Measurements from ENCODE around the gene FBXO30.

FBXO30 gene

DNA sequence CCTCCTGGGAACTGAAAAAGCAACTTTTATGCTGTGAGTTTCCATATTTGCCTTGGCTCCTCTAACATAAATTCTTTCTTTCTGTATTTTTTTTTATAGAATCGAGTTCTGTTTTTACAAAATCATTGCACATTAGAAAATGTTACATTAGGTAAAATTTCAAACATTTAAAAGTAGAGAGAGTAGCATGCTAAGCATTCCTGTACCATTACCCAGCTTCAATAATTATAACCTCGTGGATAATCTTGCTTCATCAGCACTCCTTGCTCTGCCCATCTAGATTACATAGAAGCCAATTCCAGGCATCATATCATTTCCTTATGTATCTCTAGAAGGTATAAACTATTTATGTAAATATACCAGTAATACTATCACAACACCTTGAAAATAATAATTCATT is 15.4 kb upstream of the FBXO30 start:
- H4K20me1 ChIP-seq (ENCODE audit: low read depth, low read length), result no peaks in the 10 kb centered on the region
- no peak overlapping the region for H3K27ac ChIP-seq (ENCODE audit: low read depth, low read length)
- no peak overlapping the region for H3K4me3 ChIP-seq (ENCODE audit: insufficient read depth, low read length, poor library complexity, severe bottlenecking)
- no peaks in the 10 kb centered on the region for H3F3A ChIP-seq (ENCODE audit: insufficient read depth)
- no peak overlapping the region for H3K9ac ChIP-seq (ENCODE audit: low read length)
- no peak overlapping the region for H2AFZ ChIP-seq (ENCODE audit: low read depth, low read length, severe bottlenecking)
- TF ChIP-seq, protein P1, sequence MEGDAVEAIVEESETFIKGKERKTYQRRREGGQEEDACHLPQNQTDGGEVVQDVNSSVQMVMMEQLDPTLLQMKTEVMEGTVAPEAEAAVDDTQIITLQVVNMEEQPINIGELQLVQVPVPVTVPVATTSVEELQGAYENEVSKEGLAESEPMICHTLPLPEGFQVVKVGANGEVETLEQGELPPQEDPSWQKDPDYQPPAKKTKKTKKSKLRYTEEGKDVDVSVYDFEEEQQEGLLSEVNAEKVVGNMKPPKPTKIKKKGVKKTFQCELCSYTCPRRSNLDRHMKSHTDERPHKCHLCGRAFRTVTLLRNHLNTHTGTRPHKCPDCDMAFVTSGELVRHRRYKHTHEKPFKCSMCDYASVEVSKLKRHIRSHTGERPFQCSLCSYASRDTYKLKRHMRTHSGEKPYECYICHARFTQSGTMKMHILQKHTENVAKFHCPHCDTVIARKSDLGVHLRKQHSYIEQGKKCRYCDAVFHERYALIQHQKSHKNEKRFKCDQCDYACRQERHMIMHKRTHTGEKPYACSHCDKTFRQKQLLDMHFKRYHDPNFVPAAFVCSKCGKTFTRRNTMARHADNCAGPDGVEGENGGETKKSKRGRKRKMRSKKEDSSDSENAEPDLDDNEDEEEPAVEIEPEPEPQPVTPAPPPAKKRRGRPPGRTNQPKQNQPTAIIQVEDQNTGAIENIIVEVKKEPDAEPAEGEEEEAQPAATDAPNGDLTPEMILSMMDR (IDR thresholded peaks at IDR 0.05; ENCODE audit: insufficient read depth, low read length, poor library complexity, severe bottlenecking), result no peak
- TF ChIP-seq EZH2phosphoT487 (conservative IDR thresholded peaks at IDR 0.05; ENCODE audit: low read length), result no peak
- no peaks in the 10 kb centered on the region for H3K9me2 ChIP-seq (replicated peaks; ENCODE audit: insufficient read depth, low read length)
- H3K27me3 ChIP-seq (ENCODE audit: low read length), result no peaks in the 10 kb centered on the region
- no peaks in the 10 kb centered on the region for H3K79me2 ChIP-seq (ENCODE audit: insufficient read depth, low read length)
- no peaks in the 10 kb centered on the region; the same call in 1 of the 2 replicates for H3K36me3 ChIP-seq (ENCODE audit: low read length)
- H3K9me3 ChIP-seq (ENCODE audit: insufficient read depth, low read length), result no peaks in the 10 kb centered on the region
- H3K4me2 ChIP-seq (ENCODE audit: low read depth, low read length, poor library complexity, severe bottlenecking), result no peak overlapping the region

DNA sequence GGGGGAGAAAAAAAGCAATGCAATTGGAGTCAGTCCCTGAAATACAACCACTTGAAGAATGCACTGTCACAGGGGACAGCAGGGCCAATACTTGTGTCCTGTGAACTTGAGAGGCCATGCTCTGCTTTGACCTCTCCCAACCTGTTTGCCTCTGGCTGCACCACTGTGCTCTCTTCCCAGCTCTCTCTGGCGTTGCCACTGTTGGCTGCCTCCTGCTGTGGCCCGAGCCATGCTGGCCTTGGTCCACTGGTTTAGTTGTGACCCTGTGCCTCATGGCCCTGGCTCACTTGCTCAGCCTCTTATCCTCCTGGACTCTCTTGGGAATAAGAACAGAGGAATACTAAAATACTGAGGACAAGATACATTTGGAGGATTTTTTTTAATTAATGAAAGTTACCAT is 14.5 kb upstream of the FBXO30 start:
- Histone ChIP-seq H4K20me1 (ENCODE audit: low read depth, low read length) (no peaks in the 10 kb centered on the region), H3K27me3 (ENCODE audit: low read length) (no peaks in the 10 kb centered on the region), H3K9me2 (replicated peaks; ENCODE audit: insufficient read depth, low read length) (no peaks in the 10 kb centered on the region), H3K27ac (ENCODE audit: low read depth, low read length) (no peak overlapping the region), H3K9ac (ENCODE audit: low read length) (no peak overlapping the region), H3K4me3 (ENCODE audit: insufficient read depth, low read length, poor library complexity, severe bottlenecking) (no peak overlapping the region), H3F3A (ENCODE audit: insufficient read depth) (no peaks in the 10 kb centered on the region), H3K79me2 (ENCODE audit: insufficient read depth, low read length) (no peaks in the 10 kb centered on the region), H2AFZ (ENCODE audit: low read depth, low read length, severe bottlenecking) (no peak overlapping the region), H3K36me3 (ENCODE audit: low read length) (no peaks in the 10 kb centered on the region; the same call in 1 of the 2 replicates), H3K9me3 (ENCODE audit: insufficient read depth, low read length) (no peaks in the 10 kb centered on the region), H3K4me2 (ENCODE audit: low read depth, low read length, poor library complexity, severe bottlenecking) (no peak overlapping the region)
- no peak for TF ChIP-seq EZH2phosphoT487 (conservative IDR thresholded peaks at IDR 0.05; ENCODE audit: low read length)
- TF ChIP-seq, protein P1 (IDR thresholded peaks at IDR 0.05; ENCODE audit: insufficient read depth, low read length, poor library complexity, severe bottlenecking), result no peak

DNA sequence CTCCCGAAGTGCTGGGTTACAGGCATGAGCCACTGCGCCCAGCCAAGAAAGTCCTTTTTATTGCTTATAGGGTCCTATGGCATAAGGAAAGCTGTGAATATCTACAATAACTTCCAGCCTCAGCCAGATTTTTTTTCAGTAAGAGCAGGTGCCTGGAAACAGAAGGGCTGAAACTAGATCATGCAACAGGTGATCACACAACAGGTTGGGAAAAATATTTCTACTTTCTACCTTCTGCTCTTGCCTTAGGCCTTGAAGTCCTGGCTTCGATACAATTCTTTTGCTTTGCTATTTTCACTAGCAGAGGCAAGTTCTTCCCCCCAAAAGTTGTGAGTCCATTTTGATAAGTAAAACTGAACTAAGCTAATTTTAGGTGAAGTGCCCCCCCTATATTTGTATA is 9.7 kb upstream of the FBXO30 start:
- H4K20me1 ChIP-seq (ENCODE audit: low read depth, low read length), result no peaks in the 10 kb centered on the region
- no peak overlapping the region for H3K4me3 ChIP-seq (ENCODE audit: insufficient read depth, low read length, poor library complexity, severe bottlenecking)
- H3K9me2 ChIP-seq (replicated peaks; ENCODE audit: insufficient read depth, low read length), result no peaks in the 10 kb centered on the region
- no peaks in the 10 kb centered on the region for H3K27me3 ChIP-seq (ENCODE audit: low read length)
- H3K4me2 ChIP-seq (ENCODE audit: low read depth, low read length, poor library complexity, severe bottlenecking), result no peak overlapping the region
- H3K36me3 ChIP-seq (ENCODE audit: low read length), result no peaks in the 10 kb centered on the region
- no peak overlapping the region for H3K9ac ChIP-seq (ENCODE audit: low read length)
- no peak overlapping the region for H2AFZ ChIP-seq (ENCODE audit: low read depth, low read length, severe bottlenecking)
- H3F3A ChIP-seq (ENCODE audit: insufficient read depth), result no peaks in the 10 kb centered on the region
- no peaks in the 10 kb centered on the region for H3K79me2 ChIP-seq (ENCODE audit: insufficient read depth, low read length)
- no peak overlapping the region for H3K27ac ChIP-seq (ENCODE audit: low read depth, low read length)
- no peaks in the 10 kb centered on the region for H3K9me3 ChIP-seq (ENCODE audit: insufficient read depth, low read length)
- TF ChIP-seq, protein P1 (IDR thresholded peaks at IDR 0.05; ENCODE audit: insufficient read depth, low read length, poor library complexity, severe bottlenecking), result no peak
- TF ChIP-seq EZH2phosphoT487 (conservative IDR thresholded peaks at IDR 0.05; ENCODE audit: low read length), result no peak
